HEK293 (cell line): Measurements from ENCODE around the gene TUBG2.

Source experiments
- CTCF ChIA-PET: fragments of 350-600 bp; formaldehyde crosslinking; extraction: SDS; loops from one replicate; lab custom pipeline; 2021; ENCODE audit warnings: antibody characterized with exemption; lab: Yijun Ruan, JAX
- POLR2A ChIA-PET: fragments of 300-600 bp; formaldehyde crosslinking; extraction: SDS; loops from one replicate; lab custom pipeline; 2020; ENCODE audit warnings: antibody characterized with exemption, inconsistent platforms; lab: Yijun Ruan, JAX
- H3K27ac ChIP-seq: fragments of 200-500 bp; sonication (Bioruptor generic); 2 replicates; pipeline ENCODE4 v1.5.1; 2014; ENCODE audit warnings: low read depth, low read length, control low read depth, inconsistent platforms; ENCODE audit errors: extremely low read depth
- H3K36me3 ChIP-seq, 2 experiments: fragments of 200-500 bp in 1 of 2; sonication (Bioruptor generic) in 1 of 2; 1 replicate in 1 of 2; 2 replicates in 1 of 2; pipeline ENCODE4 v1.5.1; 2014 to 2017; ENCODE audit warnings: inconsistent platforms in 2 of 2, low read length in 2 of 2; ENCODE audit not compliant: control insufficient read depth in 2 of 2, insufficient read depth in 1 of 2
- H3K4me1 ChIP-seq: fragments of 200-500 bp; sonication (Bioruptor generic); 2 replicates; pipeline ENCODE4 v1.5.1; 2014; ENCODE audit warnings: mild to moderate bottlenecking, low read length, inconsistent platforms; ENCODE audit not compliant: control insufficient read depth, insufficient read depth
- H3K4me3 ChIP-seq: 2 replicates; pipeline ENCODE4 v1.5.1; 2011; ENCODE audit warnings: low read depth, mild to moderate bottlenecking, control low read depth, low read length, moderate library complexity
- H3K9me3 ChIP-seq: fragments of 200-500 bp; sonication (Bioruptor generic); 2 replicates; pipeline ENCODE4 v1.5.1; 2014; ENCODE audit warnings: low read depth, low read length, inconsistent platforms; ENCODE audit not compliant: control insufficient read depth, insufficient read depth
- GFI1B ChIP-seq: fragments of 450-650 bp; formaldehyde crosslinking; IDR thresholded peaks from 2 replicates; pipeline ENCODE4 v1.5.1; 2016; ENCODE audit warnings: missing biosample characterization, missing genetic modification characterization
- HOXD13 ChIP-seq: sonication (generic); formaldehyde crosslinking; IDR thresholded peaks from 2 replicates; pipeline ENCODE4 v1.8.0; 2022; ENCODE audit warnings: missing genetic modification reagents, borderline replicate concordance
- KLF1 ChIP-seq: fragments of 450-650 bp; formaldehyde crosslinking; IDR thresholded peaks from 2 replicates; pipeline ENCODE4 v1.5.1; 2016; ENCODE audit warnings: missing biosample characterization, missing genetic modification characterization
- KLF8 ChIP-seq: fragments of 450-650 bp; formaldehyde crosslinking; IDR thresholded peaks from 2 replicates; pipeline ENCODE4 v1.5.1; 2016; ENCODE audit warnings: missing biosample characterization, missing genetic modification characterization
- REST ChIP-seq: fragments of 450-650 bp; formaldehyde crosslinking; IDR thresholded peaks from 2 replicates; pipeline ENCODE4 v1.5.1; 2016; ENCODE audit warnings: missing biosample characterization, missing genetic modification characterization
- ZBTB20 ChIP-seq: fragments of 450-650 bp; formaldehyde crosslinking; IDR thresholded peaks from 2 replicates; pipeline ENCODE4 v1.5.1; 2016; ENCODE audit warnings: missing biosample characterization, missing genetic modification characterization
- ZNF112 ChIP-seq: fragments of 450-650 bp; formaldehyde crosslinking; IDR thresholded peaks from 2 replicates; pipeline ENCODE4 v1.5.0; 2017; ENCODE audit warnings: missing biosample characterization, missing genetic modification characterization
- ZNF146 ChIP-seq: fragments of 450-650 bp; formaldehyde crosslinking; IDR thresholded peaks from 2 replicates; pipeline ENCODE4 v1.5.1; 2016; ENCODE audit warnings: missing biosample characterization, missing genetic modification characterization
- ZNF157 ChIP-seq: fragments of 450-650 bp; formaldehyde crosslinking; IDR thresholded peaks from 2 replicates; pipeline ENCODE4 v1.5.1; 2016; ENCODE audit warnings: missing biosample characterization, missing genetic modification characterization
- ZNF174 ChIP-seq: fragments of 450-650 bp; formaldehyde crosslinking; IDR thresholded peaks from 2 replicates; pipeline ENCODE4 v1.5.0; 2017; ENCODE audit warnings: missing biosample characterization, mild to moderate bottlenecking, missing genetic modification characterization
- ZNF175 ChIP-seq: fragments of 450-650 bp; formaldehyde crosslinking; IDR thresholded peaks from 2 replicates; pipeline ENCODE4 v1.5.1; 2016; ENCODE audit warnings: missing biosample characterization, missing genetic modification characterization
- ZNF184 ChIP-seq: fragments of 450-650 bp; IDR thresholded peaks from 2 replicates; pipeline ENCODE4 v1.5.1; 2018; ENCODE audit warnings: missing biosample characterization, mild to moderate bottlenecking, missing genetic modification characterization
- ZNF311 ChIP-seq: fragments of 450-650 bp; formaldehyde crosslinking; IDR thresholded peaks from 2 replicates; pipeline ENCODE4 v1.5.1; 2017; ENCODE audit warnings: missing biosample characterization, missing genetic modification characterization, borderline replicate concordance
- ZNF341 ChIP-seq: fragments of 450-650 bp; formaldehyde crosslinking; IDR thresholded peaks from 2 replicates; pipeline ENCODE4; 2016; ENCODE audit warnings: low read depth, missing biosample characterization, missing genetic modification characterization
- ZNF354C ChIP-seq: fragments of 450-650 bp; formaldehyde crosslinking; IDR thresholded peaks from 2 replicates; pipeline ENCODE4 v1.5.1; 2016; ENCODE audit warnings: missing biosample characterization, missing genetic modification characterization, low read depth, borderline replicate concordance
- ZNF48 ChIP-seq: fragments of 450-650 bp; formaldehyde crosslinking; IDR thresholded peaks from 2 replicates; pipeline ENCODE4 v1.5.1; 2016; ENCODE audit warnings: missing biosample characterization, missing genetic modification characterization
- ZNF544 ChIP-seq: fragments of 450-650 bp; formaldehyde crosslinking; IDR thresholded peaks from 2 replicates; pipeline ENCODE4 v1.5.0; 2017; ENCODE audit warnings: missing biosample characterization, missing genetic modification characterization
- ZNF548 ChIP-seq: fragments of 450-650 bp; formaldehyde crosslinking; IDR thresholded peaks from 2 replicates; pipeline ENCODE4 v1.5.1; 2016; ENCODE audit warnings: missing biosample characterization, missing genetic modification characterization
- ZNF560 ChIP-seq: fragments of 450-650 bp; formaldehyde crosslinking; IDR thresholded peaks from 2 replicates; pipeline ENCODE4 v1.5.1; 2017; ENCODE audit warnings: missing biosample characterization, missing genetic modification characterization, borderline replicate concordance
- ZNF561 ChIP-seq: fragments of 450-650 bp; IDR thresholded peaks from 2 replicates; pipeline ENCODE4 v1.5.1; 2018; ENCODE audit warnings: missing biosample characterization, missing genetic modification characterization, borderline replicate concordance
- ZNF654 ChIP-seq: fragments of 450-650 bp; formaldehyde crosslinking; IDR thresholded peaks from 2 replicates; pipeline ENCODE4 v1.5.1; 2016; ENCODE audit warnings: low read depth, missing biosample characterization, missing genetic modification characterization
- ZNF707 ChIP-seq: fragments of 450-650 bp; formaldehyde crosslinking; IDR thresholded peaks from 2 replicates; pipeline ENCODE4 v1.5.1; 2016; ENCODE audit warnings: missing biosample characterization, missing genetic modification characterization
- ZNF843 ChIP-seq: fragments of 450-650 bp; formaldehyde crosslinking; IDR thresholded peaks from 2 replicates; pipeline ENCODE4 v1.5.1; 2016; ENCODE audit warnings: missing biosample characterization, missing genetic modification characterization
- ZSCAN30 ChIP-seq: fragments of 450-650 bp; IDR thresholded peaks from 2 replicates; pipeline ENCODE4 v1.5.1; 2018; ENCODE audit warnings: missing biosample characterization, mild to moderate bottlenecking, missing genetic modification characterization, moderate library complexity
- TF ChIP-seq, protein P1 (sequence below): fragments of 450-650 bp; formaldehyde crosslinking; IDR thresholded peaks from 2 replicates; pipeline ENCODE4 v1.5.1; 2016; ENCODE audit warnings: missing biosample characterization, missing genetic modification characterization
- TF ChIP-seq, protein P2 (sequence below): fragments of 450-650 bp; formaldehyde crosslinking; IDR thresholded peaks from 2 replicates; pipeline ENCODE4 v1.5.1; 2016; ENCODE audit warnings: missing biosample characterization, missing genetic modification characterization, borderline replicate concordance

The TUBG2 gene

DNA sequence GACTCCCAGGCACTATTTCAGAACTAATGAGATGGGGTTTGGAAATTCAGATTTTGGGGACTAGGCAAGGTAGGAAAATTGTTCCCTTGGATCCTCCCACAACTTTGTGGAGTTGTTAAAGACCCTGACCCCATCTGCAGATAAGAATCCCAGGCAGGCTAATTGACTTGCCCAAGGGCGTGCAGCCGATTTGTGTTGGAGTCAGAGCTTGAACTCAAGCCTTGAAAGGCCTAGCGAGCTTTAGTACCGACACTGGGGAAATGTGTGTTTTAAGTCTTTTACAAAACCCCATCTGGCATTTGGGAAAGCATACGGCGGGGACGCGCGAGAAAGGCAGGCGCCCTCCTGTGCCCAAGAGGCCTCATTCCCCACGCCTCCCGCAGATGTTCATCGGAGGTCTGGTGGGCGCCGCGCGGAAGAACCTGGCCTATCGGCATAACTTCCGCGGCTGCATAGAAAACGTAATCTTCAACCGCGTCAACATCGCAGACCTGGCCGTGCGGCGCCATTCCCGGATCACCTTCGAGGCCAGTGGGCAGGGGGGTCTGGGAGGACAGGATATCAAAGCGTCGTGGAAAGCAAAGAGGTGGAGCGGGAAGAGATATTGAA lies 27.5 kb downstream of the TUBG2 start:
- peaks cover 7% of the 10 kb centered on the region for H3K4me1 ChIP-seq
- H3K27ac ChIP-seq = no peak overlapping the region
- no peaks in the 10 kb centered on the region for H3K9me3 ChIP-seq
- ChIA-PET CTCF (interaction anchor here (0.6 to 0.7 kb wide), 2 partner anchors 36 to 257 kb away, joined by 3 to 4 read pairs; no protein-coding TSS in a partner anchor), POLR2A (interaction anchor here (0.8 kb wide), 1 partner anchor 13 kb away, joined by 5 read pairs; no protein-coding TSS in a partner anchor)
- TF ChIP-seq ZNF341 (tag by site-specific recombination) (no peak), ZNF175 (tag by site-specific recombination) (no peak), ZNF311 (tag by site-specific recombination) (no peak), HOXD13 (no peak), ZNF561 (tag by site-specific recombination) (no peak), ZNF654 (tag by site-specific recombination) (no peak), KLF1 (tag by site-specific recombination) (no peak), ZNF112 (tag by site-specific recombination) (no peak), ZNF843 (no peak), ZNF184 (tag by site-specific recombination) (no peak), GFI1B (tag by site-specific recombination) (no peak)
- H3K4me3 ChIP-seq = no peak overlapping the region
- peaks cover 4 to 42% of the 10 kb centered on the region in 2 experiments; a peak in 1 of 3 replicates for H3K36me3 ChIP-seq

DNA sequence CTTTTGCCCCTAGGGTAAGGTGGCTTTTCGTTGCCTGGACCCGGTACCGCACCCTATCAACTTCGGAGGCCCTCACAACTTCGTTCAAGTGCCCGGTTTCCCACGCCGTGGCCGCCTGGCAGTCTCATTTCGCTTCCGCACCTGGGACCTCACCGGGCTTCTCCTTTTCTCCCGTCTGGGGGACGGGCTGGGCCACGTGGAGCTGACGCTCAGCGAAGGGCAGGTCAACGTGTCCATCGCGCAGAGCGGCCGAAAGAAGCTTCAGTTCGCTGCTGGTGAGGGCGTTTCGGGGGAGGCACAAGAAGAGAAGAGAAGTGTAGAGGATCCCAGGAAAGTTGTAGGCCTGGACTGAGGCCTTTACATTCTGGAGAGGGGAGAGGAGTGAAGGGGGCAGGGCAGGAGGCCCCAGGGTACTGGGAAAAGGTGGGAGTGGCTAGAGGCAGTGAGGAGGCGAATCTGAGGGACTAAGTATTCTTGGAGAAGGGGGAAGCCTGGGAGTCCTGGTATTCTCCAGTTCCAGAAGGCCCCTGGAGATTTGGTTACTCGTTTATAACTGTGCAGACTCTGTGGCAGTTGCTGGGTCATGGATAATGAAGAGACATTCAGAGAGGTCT lies 28.7 kb downstream of the TUBG2 start:
- ChIA-PET POLR2A (no interaction called here), CTCF (interaction anchor here (0.6 to 0.7 kb wide), 2 partner anchors 12 to 35 kb away, joined by 5 to 6 read pairs; no protein-coding TSS in a partner anchor)
- H3K27ac ChIP-seq = no peak overlapping the region
- no peaks in the 10 kb centered on the region for H3K9me3 ChIP-seq
- TF ChIP-seq ZNF707 (no peak), ZNF354C (no peak), ZBTB20 (tag by site-specific recombination) (no peak), ZNF544 (tag by site-specific recombination) (no peak), ZNF157 (tag by site-specific recombination) (no peak), KLF8 (tag by site-specific recombination) (no peak), REST (tag by site-specific recombination) (no peak), ZNF548 (tag by site-specific recombination) (no peak), ZNF560 (tag by site-specific recombination) (no peak), ZNF174 (no peak), ZNF146 (tag by site-specific recombination) (no peak), ZNF48 (no peak), ZSCAN30 (no peak)
- TF ChIP-seq, protein P1, sequence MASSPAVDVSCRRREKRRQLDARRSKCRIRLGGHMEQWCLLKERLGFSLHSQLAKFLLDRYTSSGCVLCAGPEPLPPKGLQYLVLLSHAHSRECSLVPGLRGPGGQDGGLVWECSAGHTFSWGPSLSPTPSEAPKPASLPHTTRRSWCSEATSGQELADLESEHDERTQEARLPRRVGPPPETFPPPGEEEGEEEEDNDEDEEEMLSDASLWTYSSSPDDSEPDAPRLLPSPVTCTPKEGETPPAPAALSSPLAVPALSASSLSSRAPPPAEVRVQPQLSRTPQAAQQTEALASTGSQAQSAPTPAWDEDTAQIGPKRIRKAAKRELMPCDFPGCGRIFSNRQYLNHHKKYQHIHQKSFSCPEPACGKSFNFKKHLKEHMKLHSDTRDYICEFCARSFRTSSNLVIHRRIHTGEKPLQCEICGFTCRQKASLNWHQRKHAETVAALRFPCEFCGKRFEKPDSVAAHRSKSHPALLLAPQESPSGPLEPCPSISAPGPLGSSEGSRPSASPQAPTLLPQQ = no peak
- TF ChIP-seq, protein P2, sequence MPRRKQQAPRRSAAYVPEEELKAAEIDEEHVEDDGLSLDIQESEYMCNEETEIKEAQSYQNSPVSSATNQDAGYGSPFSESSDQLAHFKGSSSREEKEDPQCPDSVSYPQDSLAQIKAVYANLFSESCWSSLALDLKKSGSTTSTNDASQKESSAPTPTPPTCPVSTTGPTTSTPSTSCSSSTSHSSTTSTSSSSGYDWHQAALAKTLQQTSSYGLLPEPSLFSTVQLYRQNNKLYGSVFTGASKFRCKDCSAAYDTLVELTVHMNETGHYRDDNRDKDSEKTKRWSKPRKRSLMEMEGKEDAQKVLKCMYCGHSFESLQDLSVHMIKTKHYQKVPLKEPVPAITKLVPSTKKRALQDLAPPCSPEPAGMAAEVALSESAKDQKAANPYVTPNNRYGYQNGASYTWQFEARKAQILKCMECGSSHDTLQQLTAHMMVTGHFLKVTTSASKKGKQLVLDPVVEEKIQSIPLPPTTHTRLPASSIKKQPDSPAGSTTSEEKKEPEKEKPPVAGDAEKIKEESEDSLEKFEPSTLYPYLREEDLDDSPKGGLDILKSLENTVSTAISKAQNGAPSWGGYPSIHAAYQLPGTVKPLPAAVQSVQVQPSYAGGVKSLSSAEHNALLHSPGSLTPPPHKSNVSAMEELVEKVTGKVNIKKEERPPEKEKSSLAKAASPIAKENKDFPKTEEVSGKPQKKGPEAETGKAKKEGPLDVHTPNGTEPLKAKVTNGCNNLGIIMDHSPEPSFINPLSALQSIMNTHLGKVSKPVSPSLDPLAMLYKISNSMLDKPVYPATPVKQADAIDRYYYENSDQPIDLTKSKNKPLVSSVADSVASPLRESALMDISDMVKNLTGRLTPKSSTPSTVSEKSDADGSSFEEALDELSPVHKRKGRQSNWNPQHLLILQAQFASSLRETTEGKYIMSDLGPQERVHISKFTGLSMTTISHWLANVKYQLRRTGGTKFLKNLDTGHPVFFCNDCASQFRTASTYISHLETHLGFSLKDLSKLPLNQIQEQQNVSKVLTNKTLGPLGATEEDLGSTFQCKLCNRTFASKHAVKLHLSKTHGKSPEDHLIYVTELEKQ (tag by site-specific recombination) = no peak
- H3K4me3 ChIP-seq = no peak overlapping the region
- H3K4me1 ChIP-seq = peaks cover 4% of the 10 kb centered on the region; the same call in 1 of the 2 replicates
- peaks cover 4 to 52% of the 10 kb centered on the region in 2 experiments; a peak in 1 of 3 replicates for H3K36me3 ChIP-seq
